Neural cell (in vitro differentiated cells): ENCODE measurements around the gene ENO3. TPM values are rescaled to one million over a fixed set of nuclear protein-coding genes. Genes with fewer than 3 reads are reported as not detected.

Experiments
- H2AFZ ChIP-seq: fragments of 200-600, 300-800 bp; sonication (generic), shearing (Covaris generic); 2 replicates; pipeline ENCODE4 v1.6.0; 2014; ENCODE audit warnings: low read depth, mild to moderate bottlenecking, antibody characterized with exemption, low read length, moderate library complexity
- H3F3A ChIP-seq: fragments of 200-600 bp; shearing (Covaris generic); 2 replicates; pipeline ENCODE4 v1.6.1; 2016; ENCODE audit warnings: mild to moderate bottlenecking, moderate library complexity, mixed read lengths, antibody characterized with exemption, low read length; ENCODE audit not compliant: insufficient read depth, poor library complexity, severe bottlenecking
- H3K27ac ChIP-seq: fragments of 200-600, 300-800 bp; sonication (generic), shearing (Covaris generic); 2 replicates; pipeline ENCODE4 v1.5.1; 2014; ENCODE audit warnings: mild to moderate bottlenecking, low read length, moderate library complexity
- H3K27me3 ChIP-seq: fragments of 300-800, 200-600 bp; sonication (generic), shearing (Covaris generic); 2 replicates; pipeline ENCODE4 v1.6.0; 2014; ENCODE audit warnings: mild to moderate bottlenecking, low read depth, low read length, moderate library complexity; ENCODE audit not compliant: insufficient read depth
- H3K36me3 ChIP-seq: fragments of 300-800, 200-600 bp; sonication (generic), shearing (Covaris generic); 2 replicates; pipeline ENCODE4 v1.5.1; 2014; ENCODE audit warnings: mild to moderate bottlenecking, antibody characterized with exemption, low read length, moderate library complexity; ENCODE audit not compliant: insufficient read depth
- H3K4me2 ChIP-seq: fragments of 300-800, 200-600 bp; sonication (generic), shearing (Covaris generic); 2 replicates; pipeline ENCODE4 v1.6.0; 2014; ENCODE audit warnings: mild to moderate bottlenecking, low read length
- H3K4me3 ChIP-seq: fragments of 300-800, 200-600 bp; sonication (generic), shearing (Covaris generic); 2 replicates; pipeline ENCODE4 v1.5.1; 2014; ENCODE audit warnings: mild to moderate bottlenecking, low read length, moderate library complexity
- H3K79me2 ChIP-seq: fragments of 200-600 bp; shearing (Covaris generic); replicated peaks from 2 replicates; pipeline ENCODE4 v1.6.0; 2014; ENCODE audit warnings: mild to moderate bottlenecking, low read length, moderate library complexity; ENCODE audit not compliant: insufficient read depth
- H3K9ac ChIP-seq: fragments of 300-800, 200-600 bp; sonication (generic), shearing (Covaris generic); 2 replicates; pipeline ENCODE4 v1.6.1; 2016; ENCODE audit warnings: mild to moderate bottlenecking, low read length, mixed read lengths
- H3K9me2 ChIP-seq: fragments of 200-600 bp; shearing (Covaris generic); 2 replicates; pipeline ENCODE4 v1.6.1; 2016; ENCODE audit warnings: mild to moderate bottlenecking, low read length, mixed read lengths; ENCODE audit not compliant: insufficient read depth
- H3K9me3 ChIP-seq: fragments of 200-600, 300-800 bp; sonication (generic), shearing (Covaris generic); 2 replicates; pipeline ENCODE4 v1.6.1; 2016; ENCODE audit warnings: mild to moderate bottlenecking, mixed run types, low read length, moderate library complexity, mixed read lengths
- H4K20me1 ChIP-seq: fragments of 200-600 bp; shearing (Covaris generic); 2 replicates; pipeline ENCODE4 v1.6.1; 2016; ENCODE audit warnings: mild to moderate bottlenecking, mixed run types; ENCODE audit not compliant: insufficient read depth
- CTCF ChIP-seq: fragments of 450-650 bp; IDR thresholded peaks from 2 replicates; pipeline ENCODE4 v1.5.1; 2014; ENCODE audit warnings: antibody characterized with exemption, mild to moderate bottlenecking, moderate library complexity; ENCODE audit not compliant: poor library complexity, severe bottlenecking
- EP300 ChIP-seq: fragments of 450-650 bp; conservative IDR thresholded peaks from 2 replicates; pipeline ENCODE4 v1.6.1; 2014; ENCODE audit warnings: antibody characterized with exemption, mild to moderate bottlenecking, moderate library complexity; ENCODE audit not compliant: poor library complexity, severe bottlenecking
- EZH2 ChIP-seq: fragments of 200-600, 300-800 bp; shearing (Covaris generic), sonication (generic); IDR thresholded peaks from 2 replicates; pipeline ENCODE4 v1.6.1; 2014; ENCODE audit warnings: antibody characterized with exemption, low read length, borderline replicate concordance, mild to moderate bottlenecking; ENCODE audit not compliant: insufficient read depth, poor library complexity, severe bottlenecking
- MXI1 ChIP-seq: fragments of 450-650 bp; conservative IDR thresholded peaks from 2 replicates; pipeline ENCODE4 v1.6.1; 2014; ENCODE audit warnings: antibody characterized with exemption, mild to moderate bottlenecking; ENCODE audit not compliant: poor library complexity, severe bottlenecking
- POLR2AphosphoS5 ChIP-seq: IDR thresholded peaks from 2 replicates; pipeline ENCODE4 v1.6.1; 2012
- RAD21 ChIP-seq: fragments of 450-650 bp; conservative IDR thresholded peaks from 2 replicates; pipeline ENCODE4 v1.6.1; 2014; ENCODE audit warnings: antibody characterized with exemption, mild to moderate bottlenecking, moderate library complexity
- SMC3 ChIP-seq: fragments of 450-650 bp; conservative IDR thresholded peaks from 2 replicates; pipeline ENCODE4 v1.6.1; 2014; ENCODE audit warnings: antibody characterized with exemption, mild to moderate bottlenecking, moderate library complexity; ENCODE audit not compliant: poor library complexity
- TAF1 ChIP-seq: IDR thresholded peaks from 2 replicates; pipeline ENCODE4 v1.6.1; 2012; ENCODE audit warnings: low read depth
- polyA plus RNA-seq: library from polyadenylated mRNA; depleted of rRNA; stranded (reverse); fragments of >200 nt; gene quantifications from 2 replicates; pipeline ENCODE4 v1.2.3, GENCODE V29; 2014
- TF ChIP-seq, protein P1 (sequence below): IDR thresholded peaks from 2 replicates; pipeline ENCODE4 v1.6.1; 2012; ENCODE audit warnings: borderline replicate concordance

ENO3 gene
- polyA plus RNA-seq, 1 donor from 2014 or later: 2.3 TPM

- Histone ChIP-seq H3K9me2 (no peaks in the 10 kb centered on the region), H3K27me3 (no peaks in the 10 kb centered on the region), H3K9me3 (no peaks in the 10 kb centered on the region), H3K4me2 (no peak overlapping the region), H2AFZ (no peak overlapping the region), H3K27ac (no peak overlapping the region), H3K4me3 (no peak overlapping the region), H3F3A (peaks cover 3% of the 10 kb centered on the region), H4K20me1 (no peaks in the 10 kb centered on the region), H3K9ac (no peak overlapping the region), H3K79me2 (no peaks in the 10 kb centered on the region), H3K36me3 (no peaks in the 10 kb centered on the region)
- no peak for TF ChIP-seq EZH2
- no peak for TF ChIP-seq RAD21
- TF ChIP-seq CTCF: no peak
- TF ChIP-seq POLR2AphosphoS5: no peak
- no peak for TF ChIP-seq MXI1
- TF ChIP-seq, protein P1, sequence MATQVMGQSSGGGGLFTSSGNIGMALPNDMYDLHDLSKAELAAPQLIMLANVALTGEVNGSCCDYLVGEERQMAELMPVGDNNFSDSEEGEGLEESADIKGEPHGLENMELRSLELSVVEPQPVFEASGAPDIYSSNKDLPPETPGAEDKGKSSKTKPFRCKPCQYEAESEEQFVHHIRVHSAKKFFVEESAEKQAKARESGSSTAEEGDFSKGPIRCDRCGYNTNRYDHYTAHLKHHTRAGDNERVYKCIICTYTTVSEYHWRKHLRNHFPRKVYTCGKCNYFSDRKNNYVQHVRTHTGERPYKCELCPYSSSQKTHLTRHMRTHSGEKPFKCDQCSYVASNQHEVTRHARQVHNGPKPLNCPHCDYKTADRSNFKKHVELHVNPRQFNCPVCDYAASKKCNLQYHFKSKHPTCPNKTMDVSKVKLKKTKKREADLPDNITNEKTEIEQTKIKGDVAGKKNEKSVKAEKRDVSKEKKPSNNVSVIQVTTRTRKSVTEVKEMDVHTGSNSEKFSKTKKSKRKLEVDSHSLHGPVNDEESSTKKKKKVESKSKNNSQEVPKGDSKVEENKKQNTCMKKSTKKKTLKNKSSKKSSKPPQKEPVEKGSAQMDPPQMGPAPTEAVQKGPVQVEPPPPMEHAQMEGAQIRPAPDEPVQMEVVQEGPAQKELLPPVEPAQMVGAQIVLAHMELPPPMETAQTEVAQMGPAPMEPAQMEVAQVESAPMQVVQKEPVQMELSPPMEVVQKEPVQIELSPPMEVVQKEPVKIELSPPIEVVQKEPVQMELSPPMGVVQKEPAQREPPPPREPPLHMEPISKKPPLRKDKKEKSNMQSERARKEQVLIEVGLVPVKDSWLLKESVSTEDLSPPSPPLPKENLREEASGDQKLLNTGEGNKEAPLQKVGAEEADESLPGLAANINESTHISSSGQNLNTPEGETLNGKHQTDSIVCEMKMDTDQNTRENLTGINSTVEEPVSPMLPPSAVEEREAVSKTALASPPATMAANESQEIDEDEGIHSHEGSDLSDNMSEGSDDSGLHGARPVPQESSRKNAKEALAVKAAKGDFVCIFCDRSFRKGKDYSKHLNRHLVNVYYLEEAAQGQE: no peak
- TF ChIP-seq SMC3: no peak
- no peak for TF ChIP-seq EP300
- no peak for TF ChIP-seq TAF1
Observed at GRCh38 chr17:4972752-4973151, 21.8 kb downstream of the ENO3 start.

GRCh38 chr17:4973256-4974114 is 22.6 kb downstream of the ENO3 start:
- no peaks in the 10 kb centered on the region for H3K79me2 ChIP-seq
- no peaks in the 10 kb centered on the region for H3K27me3 ChIP-seq
- H3K4me2 ChIP-seq: no peak overlapping the region
- no peak overlapping the region for H3K27ac ChIP-seq
- no peaks in the 10 kb centered on the region for H3K9me2 ChIP-seq
- no peak overlapping the region for H3K9ac ChIP-seq
- no peaks in the 10 kb centered on the region for H3F3A ChIP-seq
- H4K20me1 ChIP-seq: no peaks in the 10 kb centered on the region
- H3K36me3 ChIP-seq: no peaks in the 10 kb centered on the region
- TF ChIP-seq, protein P1: no peak
- TF ChIP-seq SMC3: no peak
- no peak for TF ChIP-seq POLR2AphosphoS5
- no peak for TF ChIP-seq EP300
- TF ChIP-seq TAF1: no peak
- no peak for TF ChIP-seq CTCF
- TF ChIP-seq RAD21: no peak
- no peak for TF ChIP-seq EZH2
- TF ChIP-seq MXI1: no peak
- H3K9me3 ChIP-seq: no peaks in the 10 kb centered on the region
- no peak overlapping the region for H3K4me3 ChIP-seq
- no peak overlapping the region for H2AFZ ChIP-seq
